HG02943 (cell line): ENCODE measurements around the gene SERINC5.
"Not testable (repeated sequence)": the region's sequence is repeated elsewhere in the genome, so short reads cannot be mapped to it uniquely, and the experiment has no call there.

Experiments used
- ATAC-seq: cut with Tn5 transposase; IDR thresholded peaks from one replicate; pipeline ENCODE4 v1.9.1; 2021; ENCODE audit warnings: mild to moderate bottlenecking, low read depth, moderate library complexity; ENCODE audit not compliant: unreplicated experiment

The SERINC5 gene

GRCh38 chr5:80204808-80205614 lies 50.8 kb downstream of the SERINC5 start:
- ATAC-seq: no peak

DNA sequence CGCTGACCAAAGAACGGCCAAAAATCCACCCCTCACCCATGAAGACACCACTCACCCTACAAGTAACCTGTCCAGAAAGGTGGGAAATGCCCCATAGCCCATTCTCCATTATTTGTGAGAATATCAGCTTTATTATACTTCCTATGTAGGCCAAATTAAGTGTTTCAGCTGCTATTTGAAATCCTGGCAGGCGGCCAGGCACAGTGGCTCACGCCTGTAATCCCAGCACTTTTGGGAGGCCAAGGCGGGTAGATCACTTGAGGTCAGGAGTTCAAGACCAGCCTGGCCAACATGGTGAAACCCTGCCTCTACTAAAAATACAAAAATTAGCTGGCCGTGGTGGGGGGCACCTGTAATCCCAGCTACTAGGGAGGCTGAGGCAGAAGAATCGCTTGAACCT lies 54.1 kb downstream of the SERINC5 start:
- not testable (repeated sequence) for ATAC-seq

DNA sequence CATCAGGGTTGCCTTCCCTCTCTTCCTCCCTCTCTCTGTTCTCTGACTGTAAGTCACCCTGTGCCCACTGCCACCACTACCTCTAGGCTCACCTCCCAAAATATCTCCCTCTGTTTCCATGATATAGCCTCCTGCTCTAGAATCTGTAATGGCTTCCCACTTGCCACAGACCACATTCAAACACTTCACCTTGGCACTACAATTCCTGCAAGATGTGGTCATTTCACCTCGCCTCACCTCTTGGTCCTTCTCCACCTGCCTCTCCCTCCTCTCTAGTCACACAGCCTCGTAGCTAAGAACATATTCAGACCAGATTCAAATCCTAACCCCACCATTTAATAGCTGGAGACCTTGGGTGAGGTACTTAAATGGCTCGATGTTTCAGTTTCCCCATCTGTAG lies 56.9 kb downstream of the SERINC5 start:
- ATAC-seq: no peak

GRCh38 chr5:80198399-80198798 lies 57.4 kb downstream of the SERINC5 start:
- no peak for ATAC-seq

DNA sequence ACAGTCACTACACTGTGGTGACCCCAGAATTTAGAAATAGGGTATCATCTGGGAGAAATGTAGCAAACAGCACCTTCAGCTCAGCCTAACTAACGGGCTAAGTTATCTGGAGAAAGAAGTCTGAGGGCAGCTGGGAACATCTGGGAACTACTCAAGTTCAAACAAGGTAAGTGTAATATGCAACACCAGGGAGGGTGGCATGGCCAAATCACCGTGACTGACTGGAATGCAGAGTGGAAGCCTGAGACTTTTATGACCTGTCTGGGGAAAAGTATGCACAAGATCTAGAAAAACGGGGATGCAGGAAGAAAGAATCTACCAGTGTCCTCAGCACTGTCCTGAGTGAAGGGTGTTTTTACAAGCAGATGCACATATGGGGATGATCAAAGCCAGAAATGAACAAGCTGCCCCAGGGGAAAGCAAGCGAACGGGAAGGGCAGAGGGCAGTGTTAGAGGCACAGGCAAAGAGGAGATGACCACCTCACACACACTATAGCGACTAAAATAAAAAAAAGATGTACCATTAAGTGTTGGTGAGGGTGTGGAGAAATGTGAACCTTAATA lies 59.9 kb downstream of the SERINC5 start:
- no peak for ATAC-seq

DNA sequence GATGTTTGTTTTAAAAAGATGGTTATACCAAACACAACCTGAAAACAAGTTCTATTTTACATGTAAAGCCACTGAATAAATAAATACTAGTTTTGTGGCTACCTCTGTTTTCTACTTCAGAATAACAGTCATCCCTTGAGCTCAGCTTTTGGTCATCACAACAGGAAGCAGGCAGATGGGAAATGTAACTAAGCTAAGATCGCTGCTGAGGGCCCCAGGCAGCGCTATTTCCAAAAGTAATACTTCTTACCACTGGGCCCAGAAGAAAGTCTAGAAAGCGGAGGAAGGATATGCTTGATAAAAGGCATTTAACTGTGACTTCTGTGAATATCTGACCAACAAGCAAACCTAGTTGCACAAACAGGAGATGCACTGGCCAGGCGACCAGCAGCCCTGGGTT lies 61.4 kb downstream of the SERINC5 start:
- ATAC-seq: no peak

- ATAC-seq: no peak
Observed at GRCh38 chr5:80193401-80193800, 62.4 kb downstream of the SERINC5 start.

DNA sequence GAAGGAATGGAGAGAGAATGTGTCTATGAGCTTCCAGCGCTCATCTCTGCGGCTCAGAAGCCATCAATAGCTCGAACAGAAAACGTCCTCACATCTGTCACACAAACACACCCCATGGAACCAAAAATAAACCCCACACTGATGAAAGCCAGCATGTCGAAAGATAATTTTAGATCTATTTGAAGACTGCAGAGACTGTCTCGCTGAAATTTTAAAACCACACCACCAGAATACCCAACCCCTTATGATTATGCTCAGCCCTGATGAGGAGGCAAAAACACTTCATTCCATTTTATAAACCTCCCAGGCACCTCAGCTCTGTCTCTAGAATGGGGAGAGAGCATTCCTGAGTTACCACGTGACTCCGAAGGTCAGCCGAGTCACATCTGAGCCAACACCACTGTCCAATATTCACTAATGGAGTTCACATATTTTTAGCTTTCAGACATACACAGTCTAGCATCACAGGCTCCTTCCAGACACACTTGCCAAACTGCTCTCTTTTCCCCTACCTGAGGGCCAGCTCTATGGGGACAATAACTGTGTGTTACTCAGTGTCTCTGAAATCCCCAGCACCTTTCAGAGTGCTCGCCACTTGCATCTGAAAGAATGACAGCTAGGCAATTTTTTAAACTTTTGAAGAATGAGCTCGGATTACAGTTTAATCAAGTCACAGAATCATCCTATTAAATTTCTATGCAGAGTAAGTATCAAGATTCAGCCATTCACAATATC lies 63.2 kb downstream of the SERINC5 start:
- no peak for ATAC-seq

GRCh38 chr5:80191991-80192398 lies 63.9 kb downstream of the SERINC5 start:
- ATAC-seq: no peak

- ATAC-seq: no peak
Observed at GRCh38 chr5:80191397-80191796, 64.5 kb downstream of the SERINC5 start.

DNA sequence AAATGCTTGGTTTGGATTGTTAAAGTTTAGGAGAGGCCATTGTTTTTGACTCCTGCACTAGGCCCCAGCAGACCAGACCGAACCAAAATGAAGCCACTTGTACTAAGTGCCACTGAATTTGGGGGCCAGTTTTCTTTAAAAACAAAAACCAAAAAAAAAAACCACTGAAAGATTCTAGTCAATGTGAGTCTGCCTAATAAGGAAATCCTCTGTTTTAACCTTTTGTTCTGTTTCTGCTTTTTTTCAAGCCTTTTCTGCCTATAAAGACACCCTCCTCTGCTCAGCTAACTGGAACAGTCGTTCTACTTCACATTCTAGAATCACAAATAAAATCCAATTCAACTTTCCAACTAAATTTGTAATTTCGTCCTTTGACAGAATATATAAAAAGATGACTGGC lies 64.9 kb downstream of the SERINC5 start:
- no peak for ATAC-seq

- ATAC-seq: no peak
Observed at GRCh38 chr5:80189701-80190100, 66.1 kb downstream of the SERINC5 start.

DNA sequence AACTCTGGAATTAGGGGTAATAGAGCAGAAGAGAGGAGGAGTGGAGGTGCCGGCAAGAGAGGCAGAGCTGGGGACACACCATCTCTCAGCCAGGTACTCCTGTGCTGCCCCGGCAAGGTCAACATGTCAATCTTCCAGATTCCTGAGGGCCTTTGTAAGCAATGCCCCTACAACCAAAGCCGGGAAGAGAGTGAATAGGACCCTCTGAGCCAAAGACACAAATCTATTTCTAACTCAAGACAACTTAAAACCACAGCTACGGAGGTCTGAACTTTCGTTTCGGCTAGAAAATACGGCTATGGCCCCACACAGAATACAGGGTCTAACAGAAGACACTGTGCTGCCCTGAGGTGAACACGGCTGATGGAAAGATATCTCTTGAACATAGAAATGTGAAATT lies 66.6 kb downstream of the SERINC5 start:
- ATAC-seq: no peak

DNA sequence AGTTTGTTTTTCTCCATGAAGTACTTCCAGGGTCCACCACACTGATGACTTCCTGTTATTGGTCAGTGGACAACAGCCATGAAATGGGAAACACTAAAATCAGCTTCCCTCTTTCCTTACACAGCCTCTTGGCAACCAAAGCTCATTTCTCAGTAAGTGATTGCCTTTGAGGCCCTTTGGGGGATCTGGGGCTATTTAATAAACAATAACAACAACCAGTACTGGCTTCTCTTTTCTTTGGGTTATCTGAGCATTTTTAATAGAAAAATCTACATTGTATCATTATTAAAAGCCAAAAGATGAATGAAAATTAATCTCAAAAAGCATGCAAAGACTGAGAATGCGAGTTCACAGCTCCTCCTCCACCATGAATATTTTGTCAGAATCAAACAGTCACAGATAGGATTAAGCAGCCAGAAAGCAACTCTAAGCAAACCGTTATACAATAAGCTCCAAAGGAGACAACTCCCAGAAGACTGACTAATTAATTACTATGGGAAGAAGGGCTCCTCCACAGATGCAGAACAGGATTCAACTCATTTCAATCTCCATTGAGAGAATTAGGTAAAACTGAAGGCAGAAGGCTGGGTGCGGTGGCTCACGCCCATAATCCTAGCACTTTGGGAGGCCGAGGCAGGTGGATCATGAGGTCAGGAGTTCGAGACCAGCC lies 68.3 kb downstream of the SERINC5 start:
- ATAC-seq: no peak

DNA sequence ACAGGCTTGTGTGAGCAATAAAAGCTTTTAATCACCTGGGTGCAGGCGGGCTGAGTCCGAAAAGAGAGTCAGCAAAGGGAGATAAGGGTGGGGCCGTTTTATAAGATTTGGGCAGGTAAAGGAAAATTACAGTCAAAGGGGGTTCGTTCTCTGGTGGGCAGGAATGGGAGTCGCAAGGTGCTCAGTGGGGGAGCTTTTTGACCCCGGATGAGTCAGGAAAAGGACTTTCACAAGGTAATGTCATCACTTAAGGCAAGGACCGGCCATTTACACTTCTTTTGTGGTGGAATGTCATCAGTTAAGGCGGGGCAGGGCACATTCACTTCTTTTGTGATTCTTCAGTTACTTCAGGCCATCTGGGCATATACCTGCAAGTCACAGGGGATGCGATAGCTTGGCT lies 70.3 kb downstream of the SERINC5 start:
- ATAC-seq: not testable (repeated sequence)

DNA sequence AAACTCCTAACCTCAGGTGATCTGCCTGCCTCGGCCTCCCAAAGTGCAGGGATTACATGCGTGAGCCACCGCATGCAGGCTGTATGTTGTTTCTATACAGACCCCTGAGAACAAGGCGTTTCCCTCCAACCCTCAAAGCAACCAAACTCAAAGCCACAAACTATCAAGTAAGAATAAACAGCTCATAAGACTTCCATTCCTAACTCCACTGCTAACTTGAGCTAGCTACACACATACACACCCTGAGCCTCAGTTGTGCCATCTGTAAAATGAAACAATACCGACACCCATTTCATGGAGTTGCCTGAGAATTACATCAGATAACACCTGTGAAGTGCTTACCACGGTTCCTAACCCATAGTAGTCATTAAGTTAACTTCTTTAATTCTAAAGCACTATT lies 70.8 kb downstream of the SERINC5 start:
- ATAC-seq: no peak

GRCh38 chr5:80184235-80185023 lies 71.4 kb downstream of the SERINC5 start:
- no peak for ATAC-seq

DNA sequence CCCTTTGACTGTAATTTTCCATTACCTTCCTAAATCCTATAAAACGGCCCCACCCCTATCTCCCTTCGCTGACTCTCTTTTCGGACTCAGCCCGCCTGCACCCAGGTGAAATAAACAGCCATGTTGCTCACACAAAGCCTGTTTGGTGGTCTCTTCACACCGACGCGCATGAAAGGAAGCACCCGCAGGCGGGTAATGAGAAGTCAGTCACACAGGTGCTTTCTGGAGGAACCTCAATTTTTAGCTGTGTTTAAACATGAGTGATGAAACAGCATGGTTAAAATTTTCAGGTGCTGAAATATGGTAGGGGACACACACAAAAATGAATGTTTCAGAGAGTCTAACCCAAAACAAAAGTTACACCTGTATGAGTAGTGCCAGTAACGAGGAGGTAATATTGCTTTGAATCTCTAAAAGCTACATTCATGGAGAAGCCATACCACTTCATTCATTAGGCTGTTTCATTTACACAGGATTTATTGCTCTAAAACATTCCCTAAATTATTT lies 72.1 kb downstream of the SERINC5 start:
- not testable (repeated sequence) for ATAC-seq

GRCh38 chr5:80182809-80183580 lies 72.9 kb downstream of the SERINC5 start:
- ATAC-seq: no peak
